Nephron (organoid): ENCODE data around the gene SLIRP.
"Not testable (repeated sequence)": the region's sequence is repeated elsewhere in the genome, so short reads cannot be mapped to it uniquely, and the experiment has no call there.

Experiments
- H3K27ac Mint-ChIP-seq, 3 experiments: 2 replicates each; pipeline ENCODE4 v1.8.0; 2020; ENCODE audit warnings: mixed read lengths in 3 of 3, mild to moderate bottlenecking in 2 of 3, moderate library complexity in 1 of 3
- H3K27me3 Mint-ChIP-seq: 2 replicates; pipeline ENCODE4 v1.8.0; 2021; ENCODE audit warnings: low read depth, mild to moderate bottlenecking, moderate library complexity, mixed read lengths
- H3K36me3 Mint-ChIP-seq: 2 replicates; pipeline ENCODE4 v1.8.0; 2020; ENCODE audit warnings: low read depth, mixed read lengths
- H3K4me1 Mint-ChIP-seq: 2 replicates; pipeline ENCODE4 v1.8.0; 2020; ENCODE audit warnings: mixed read lengths
- H3K4me3 Mint-ChIP-seq, 3 experiments: 2 replicates each; pipeline ENCODE4 v1.8.0; 2020; ENCODE audit warnings: mild to moderate bottlenecking in 3 of 3, mixed read lengths in 3 of 3, moderate library complexity in 2 of 3
- H3K9me3 Mint-ChIP-seq: 2 replicates; pipeline ENCODE4 v1.8.0; 2020; ENCODE audit warnings: mixed read lengths
- CTCF ChIP-seq, 3 experiments: fragments of 200-600 bp; sonication (generic); IDR thresholded peaks; one replicate each; pipeline ENCODE4 v1.5.0; 2021; ENCODE audit warnings: antibody characterized with exemption in 3 of 3; ENCODE audit not compliant: unreplicated experiment in 3 of 3

SLIRP gene

DNA sequence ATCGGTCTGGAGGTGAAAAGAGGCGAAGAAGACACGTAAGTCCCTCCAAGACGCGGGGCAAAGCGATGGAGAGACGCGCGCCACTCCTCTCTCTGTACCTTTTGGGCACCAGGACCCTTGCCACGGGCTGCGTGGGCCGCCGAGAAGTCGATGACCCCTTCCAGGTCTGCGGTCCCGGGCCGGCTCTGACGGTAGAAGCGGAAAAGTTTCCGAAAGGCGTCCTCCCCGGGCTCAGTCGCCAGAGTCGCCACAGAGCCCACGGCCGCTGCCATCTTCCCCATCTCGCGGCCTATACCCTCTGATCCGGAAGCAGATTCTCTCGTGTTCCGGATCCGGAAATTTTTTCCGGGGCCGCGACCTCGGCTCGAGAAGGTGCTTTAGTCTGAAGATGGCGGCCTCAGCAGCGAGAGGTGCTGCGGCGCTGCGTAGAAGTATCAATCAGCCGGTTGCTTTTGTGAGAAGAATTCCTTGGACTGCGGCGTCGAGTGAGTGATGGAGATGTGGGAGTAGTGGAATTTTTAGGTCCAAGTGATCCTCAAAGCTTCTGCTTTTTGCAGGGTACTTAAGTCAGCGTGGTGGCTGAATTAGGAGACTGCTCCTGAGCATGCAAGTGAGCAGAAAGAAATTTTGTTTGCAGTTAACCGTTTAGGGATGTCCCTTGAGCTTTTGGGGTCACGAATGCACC lies at the start of gene SLIRP, which contains the start of gene ALKBH1:
Gene SLIRP, plus strand, starts transcription at position 380 of the 685 bp plus-strand sequence. Its CDS starts 9 bp downstream, at position 389.
Gene ALKBH1, minus strand, starts transcription at position 300 of the 685 bp plus-strand sequence. Its CDS starts 19 bp downstream, at position 281.
- no peak for TF ChIP-seq CTCF (IDR thresholded peaks at IDR 0.05; ENCODE audit: unreplicated experiment in 3 of 3)
- Mint-ChIP-seq H3K4me3 (peak within 1 kb of the TSS; percentile 90 to 98 (median 95)), H3K27ac (peak within 1 kb of the TSS; percentile 69 to 84 (median 82)), H3K4me1 (peaks cover 41% of the 10 kb centered on the region), H3K27me3 (no peaks in the 10 kb centered on the region), H3K36me3 (peaks cover 20% of the 10 kb centered on the region), H3K9me3 (no peaks in the 10 kb centered on the region)

DNA sequence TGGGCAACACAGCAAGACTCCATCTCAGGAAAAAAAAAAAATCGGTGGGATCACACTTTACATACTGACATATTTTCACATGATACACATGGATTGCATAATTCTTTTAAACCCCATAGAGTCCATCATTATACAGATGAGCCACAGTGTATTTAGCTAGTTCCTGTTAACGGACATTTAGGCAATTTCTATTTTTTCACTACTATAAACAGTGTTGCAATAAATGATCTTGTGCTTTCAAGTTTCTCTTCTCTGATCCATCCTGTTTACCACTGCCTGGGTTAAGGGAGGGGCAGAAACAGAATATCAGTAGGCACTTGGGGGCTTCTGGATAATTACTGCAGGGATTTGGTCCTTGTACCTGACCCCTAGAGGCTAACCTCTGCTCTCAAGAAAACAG lies 48.1 kb upstream of the SLIRP start:
- Mint-ChIP-seq H3K4me3 (no peak overlapping the region), H3K27ac (no peak overlapping the region), H3K9me3 (no peaks in the 10 kb centered on the region), H3K36me3 (no peaks in the 10 kb centered on the region), H3K4me1 (peaks cover 16% of the 10 kb centered on the region), H3K27me3 (peaks cover 4% of the 10 kb centered on the region)
- TF ChIP-seq CTCF (IDR thresholded peaks at IDR 0.05; ENCODE audit: unreplicated experiment in 3 of 3): no peak

GRCh38 chr14:77660754-77661153 lies 47.1 kb upstream of the SLIRP start:
- H3K27me3 Mint-ChIP-seq: no peaks in the 10 kb centered on the region
- no peaks in the 10 kb centered on the region for H3K9me3 Mint-ChIP-seq
- H3K27ac Mint-ChIP-seq: peak overlapping the region; percentile 80 to 86 (median 86)
- no peaks in the 10 kb centered on the region for H3K36me3 Mint-ChIP-seq
- H3K4me3 Mint-ChIP-seq: peak overlapping the region in 1 of 3 experiments; percentile 43
- TF ChIP-seq CTCF (IDR thresholded peaks at IDR 0.05; ENCODE audit: unreplicated experiment in 3 of 3): no peak
- H3K4me1 Mint-ChIP-seq: peaks cover 12% of the 10 kb centered on the region

GRCh38 chr14:77661562-77661961 lies 46.3 kb upstream of the SLIRP start:
- H3K4me3 Mint-ChIP-seq, H3K27me3 Mint-ChIP-seq, H3K36me3 Mint-ChIP-seq, H3K9me3 Mint-ChIP-seq: not testable (repeated sequence)
- Mint-ChIP-seq H3K27ac (peak overlapping the region in 2 of 3 experiments; percentile 80 to 86), H3K4me1 (peaks cover 12% of the 10 kb centered on the region)

DNA sequence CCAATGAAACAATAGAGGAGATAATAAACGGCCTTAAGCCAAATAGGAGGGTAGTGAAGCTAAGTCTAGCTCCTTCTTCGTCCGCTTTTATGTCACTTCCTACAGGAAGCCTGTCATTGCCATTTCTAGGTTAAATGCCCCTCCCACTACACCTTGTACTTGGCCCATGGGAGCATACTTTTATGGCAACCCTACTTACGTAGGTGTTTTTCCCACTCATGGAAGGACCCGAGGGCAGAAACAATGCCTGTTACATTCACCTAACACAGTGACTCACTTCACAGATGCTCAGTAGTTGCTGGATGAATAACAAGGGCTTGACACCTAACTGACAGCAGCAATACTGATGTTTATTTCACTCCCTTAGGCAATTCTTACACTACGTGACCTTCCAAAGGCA lies 44.6 kb upstream of the SLIRP start:
- Mint-ChIP-seq H3K4me1 (peaks cover 12% of the 10 kb centered on the region), H3K9me3 (no peaks in the 10 kb centered on the region)
- no peak for TF ChIP-seq CTCF (IDR thresholded peaks at IDR 0.05; ENCODE audit: unreplicated experiment in 3 of 3)

GRCh38 chr14:77667331-77667730 lies 40.6 kb upstream of the SLIRP start:
- TF ChIP-seq CTCF (IDR thresholded peaks at IDR 0.05; ENCODE audit: unreplicated experiment in 3 of 3): no peak
- Mint-ChIP-seq H3K36me3 (no peaks in the 10 kb centered on the region), H3K27ac (no peak overlapping the region), H3K27me3 (no peaks in the 10 kb centered on the region), H3K4me1 (no peaks in the 10 kb centered on the region), H3K4me3 (no peak overlapping the region), H3K9me3 (no peaks in the 10 kb centered on the region)

More for the DNA sequence above, 44.6 kb upstream of the SLIRP start:
- H3K4me3 Mint-ChIP-seq: no peak overlapping the region
- H3K27me3 Mint-ChIP-seq: no peaks in the 10 kb centered on the region
- no peaks in the 10 kb centered on the region for H3K36me3 Mint-ChIP-seq
- no peak overlapping the region for H3K27ac Mint-ChIP-seq
